GM21737 (cell line): ENCODE measurements around the gene CTNND2.

Experiments
- ATAC-seq: cut with Tn5 transposase; IDR thresholded peaks from one replicate; pipeline ENCODE4 v1.9.1; 2021; ENCODE audit warnings: mild to moderate bottlenecking, moderate library complexity; ENCODE audit not compliant: unreplicated experiment

CTNND2 gene

DNA sequence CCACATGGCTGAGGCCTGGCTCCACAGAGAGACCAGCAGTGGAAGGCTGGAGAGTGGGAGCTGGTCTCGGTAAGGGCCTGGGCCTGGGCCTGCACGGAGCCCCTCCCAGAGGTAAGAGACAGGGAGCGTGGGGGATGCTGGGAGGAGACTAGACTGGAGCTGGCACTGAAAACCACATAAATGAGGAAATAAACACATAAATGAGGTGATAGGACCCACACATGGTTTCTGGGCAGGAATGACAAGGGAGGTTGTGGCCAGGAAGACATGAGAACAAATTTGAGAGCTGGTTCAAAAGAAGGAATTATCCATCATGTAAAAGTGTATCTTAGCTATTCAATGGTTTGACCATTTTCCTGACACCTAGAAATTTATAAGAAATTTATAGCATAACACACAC, 691.5 kb downstream of the CTNND2 start:
- no peak for ATAC-seq

DNA sequence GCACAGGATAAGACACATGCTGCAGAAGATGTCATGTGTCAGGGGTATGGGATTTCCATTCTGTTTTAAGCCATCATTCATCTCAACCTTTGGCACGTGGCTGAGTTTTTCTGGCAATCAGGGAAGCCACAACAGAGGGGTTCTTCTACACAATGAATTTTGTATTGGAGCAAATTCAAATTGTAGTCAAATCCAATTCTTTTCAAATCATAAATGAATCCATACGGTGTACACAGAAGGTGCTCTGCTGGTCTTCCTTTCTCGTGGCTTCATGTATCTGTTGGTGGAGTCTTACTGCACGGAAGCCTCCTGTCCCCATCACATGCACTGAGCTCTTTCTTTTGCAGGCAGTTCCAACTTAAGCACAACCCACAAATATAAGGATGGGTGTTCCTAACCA, 706.5 kb downstream of the CTNND2 start:
- ATAC-seq, result no peak

DNA sequence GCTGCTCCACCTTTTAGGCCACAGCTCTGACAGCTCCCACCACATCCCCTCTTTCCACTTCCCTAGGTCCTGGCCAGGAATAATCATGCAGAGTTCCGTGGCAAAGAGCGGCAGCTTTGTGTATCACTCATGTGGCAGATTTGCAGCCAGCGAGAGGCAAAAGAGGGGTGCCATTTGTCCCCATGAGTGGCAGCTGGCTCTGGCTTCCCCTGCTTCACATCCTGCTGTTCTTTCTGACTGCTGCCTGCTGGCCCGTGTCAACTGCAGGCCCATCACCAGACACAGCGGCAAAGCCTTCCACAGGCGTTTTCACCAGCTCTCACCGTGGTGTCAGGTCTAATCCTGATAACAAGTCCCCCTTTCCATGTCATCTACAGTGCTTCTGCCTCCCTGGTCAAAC, 712.6 kb downstream of the CTNND2 start:
- ATAC-seq, result no peak

- ATAC-seq, result no peak
Observed at GRCh38 chr5:11182441-11183080, 721.7 kb downstream of the CTNND2 start.

- no peak for ATAC-seq
Observed at GRCh38 chr5:11181940-11182339, 722.3 kb downstream of the CTNND2 start.

DNA sequence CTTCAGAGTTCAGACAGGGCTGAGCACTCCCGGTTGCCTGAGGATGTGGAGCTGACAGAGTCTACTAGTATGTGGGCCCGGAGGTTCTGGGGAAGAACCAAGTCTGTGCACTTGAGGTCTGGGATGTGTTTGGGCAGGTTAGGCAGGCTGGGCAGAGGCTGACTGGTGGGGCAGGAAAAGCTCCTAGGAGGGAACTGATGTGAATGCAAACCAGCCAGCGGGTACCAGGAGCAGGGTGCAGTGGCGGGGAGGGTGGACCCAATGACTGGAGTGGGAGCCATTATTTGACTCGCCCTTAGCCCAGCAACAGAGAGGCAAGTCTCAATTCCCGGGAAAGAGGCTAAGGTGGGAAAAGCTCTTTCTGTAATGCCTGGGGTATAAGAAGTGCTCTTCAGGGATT, 723.4 kb downstream of the CTNND2 start:
- no peak for ATAC-seq

DNA sequence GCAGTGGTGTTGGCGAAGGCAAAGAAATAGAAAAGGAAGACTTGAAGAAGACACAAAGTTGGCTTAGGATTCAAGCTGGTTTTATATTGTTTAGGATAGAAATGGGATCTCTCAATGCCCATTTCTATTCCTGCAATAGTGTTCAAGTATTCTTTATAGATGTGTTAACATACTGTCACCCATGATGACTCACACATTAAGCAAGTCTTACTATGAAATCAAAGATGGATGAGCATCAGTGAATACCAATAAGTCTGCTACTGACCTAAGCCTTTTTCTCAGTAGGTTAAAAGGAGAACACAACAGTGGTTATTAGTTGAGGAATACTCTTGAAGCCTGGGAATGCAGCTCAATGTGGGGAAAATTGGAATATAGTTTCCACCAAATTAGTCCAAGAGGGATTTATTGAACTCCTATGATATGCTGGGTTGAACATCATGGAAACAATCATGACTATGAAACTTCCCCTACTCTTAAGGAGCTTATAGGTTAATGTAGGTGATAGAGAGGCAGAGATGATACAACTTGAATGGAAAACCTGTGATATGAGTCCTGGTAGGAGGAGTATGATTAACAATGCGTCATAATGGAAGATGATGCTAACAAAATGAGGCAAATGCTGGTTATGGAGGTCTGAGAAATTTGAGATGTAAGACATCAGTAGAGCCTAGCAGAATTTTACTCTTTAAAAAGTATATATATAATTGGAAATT, 726.1 kb downstream of the CTNND2 start:
- ATAC-seq, result no peak

DNA sequence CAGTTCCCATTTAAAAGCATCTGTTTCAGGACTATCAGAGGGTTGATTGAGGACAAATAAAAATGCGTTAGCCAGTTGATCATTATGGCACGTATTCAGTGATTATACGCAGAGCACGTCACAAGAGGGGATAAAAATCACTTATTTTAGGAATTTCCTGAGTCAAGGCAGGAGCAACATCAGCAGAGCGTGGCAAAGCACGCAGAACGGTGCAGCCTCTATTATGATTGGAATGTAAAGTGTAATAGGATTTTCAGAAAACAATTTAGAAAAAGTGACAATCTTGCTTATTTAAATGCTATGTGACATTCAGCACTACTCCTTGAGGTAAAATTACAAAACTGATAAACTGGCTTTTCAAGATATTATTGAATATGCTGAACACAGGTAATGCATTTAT, 729.7 kb downstream of the CTNND2 start:
- ATAC-seq, result no peak

DNA sequence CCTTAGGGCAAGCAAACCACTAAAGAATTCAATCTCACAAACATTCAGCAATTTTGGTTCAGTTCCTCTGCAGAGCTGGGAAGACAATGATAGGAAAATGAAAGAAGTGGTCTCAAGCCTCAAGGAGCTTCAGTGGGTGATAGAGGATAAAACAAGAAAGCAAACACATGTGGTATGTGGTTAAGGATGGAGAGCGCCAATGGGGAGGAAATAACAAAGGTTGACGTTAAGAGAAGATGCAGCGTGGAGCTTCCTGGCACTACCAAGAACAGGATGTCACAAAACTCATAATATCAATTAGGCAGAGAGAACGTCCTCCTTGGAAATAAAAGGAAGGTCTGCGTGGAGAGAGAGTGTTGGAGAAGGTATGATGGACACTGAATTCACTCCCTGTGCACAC, 731.8 kb downstream of the CTNND2 start:
- ATAC-seq, result no peak

DNA sequence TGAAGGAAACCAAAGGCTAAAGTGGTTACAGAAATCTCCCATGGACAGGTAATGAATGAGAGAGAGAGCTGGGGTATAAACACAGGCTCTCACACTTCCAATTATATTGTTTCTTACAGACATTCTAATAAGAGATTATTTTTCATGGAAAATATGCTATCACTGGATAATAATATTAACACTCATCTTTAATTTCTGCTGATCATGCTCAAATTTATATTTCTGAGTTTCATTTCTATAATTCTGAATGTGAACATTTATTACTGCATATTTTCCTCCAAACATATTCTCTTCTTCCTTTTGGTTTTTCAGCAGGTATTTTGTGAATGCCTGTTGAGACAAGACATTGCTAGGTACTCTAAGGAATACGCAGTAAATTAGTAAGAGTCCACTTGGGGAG, 733.0 kb downstream of the CTNND2 start:
- no peak for ATAC-seq

DNA sequence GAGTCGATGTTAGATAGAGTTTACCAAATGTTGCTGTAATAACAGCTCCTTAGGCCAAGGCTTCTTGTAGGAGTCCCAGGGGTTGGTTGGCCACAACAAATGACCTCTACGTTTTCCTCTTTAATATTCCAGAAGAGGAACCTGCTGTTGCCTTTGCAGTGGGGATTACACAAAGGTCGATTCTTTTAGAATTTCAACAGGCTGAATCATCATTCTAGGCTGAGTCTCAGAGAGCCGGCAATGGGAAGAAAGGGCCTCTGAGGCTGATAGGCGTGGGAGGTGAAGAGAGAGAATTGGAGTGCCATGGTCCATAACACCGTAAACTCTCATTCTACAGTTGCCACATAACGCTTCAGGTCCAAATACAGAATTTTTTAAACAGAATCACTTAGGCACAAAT, 737.3 kb downstream of the CTNND2 start:
- ATAC-seq, result no peak

DNA sequence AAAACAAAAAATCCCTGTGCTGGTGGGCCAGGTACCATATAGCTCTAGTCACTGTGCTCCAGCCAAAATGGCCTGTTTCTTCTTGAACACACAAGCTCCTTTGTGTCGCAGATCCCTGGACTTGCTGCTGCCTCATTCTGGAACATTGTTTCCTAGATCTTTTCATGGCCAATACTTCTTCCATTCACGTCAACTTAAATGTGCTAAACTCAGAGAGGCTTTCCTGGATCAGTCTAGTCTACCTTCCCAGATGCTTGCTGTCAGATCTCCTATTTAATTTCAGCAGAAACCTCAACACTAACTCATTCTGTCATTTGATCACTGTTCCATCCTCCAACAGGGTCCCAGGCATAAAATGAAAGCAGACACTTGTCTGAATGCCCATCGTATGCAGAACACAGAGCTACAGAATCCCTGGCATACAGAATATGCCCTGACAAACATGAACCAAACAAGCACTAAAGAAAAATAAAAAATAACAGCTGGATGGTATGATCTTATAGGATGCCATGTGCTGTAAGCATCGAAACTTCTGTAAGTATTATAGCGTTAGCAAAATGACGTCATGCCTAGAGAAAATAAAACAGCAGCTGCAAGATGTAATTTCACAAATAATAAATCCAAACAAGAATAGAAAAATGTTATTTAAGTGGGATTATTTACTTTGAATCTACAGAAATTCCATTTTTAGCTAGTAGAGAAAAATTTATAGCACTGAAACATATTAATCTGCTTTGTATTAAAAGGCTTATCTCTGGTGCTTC, 739.5 kb downstream of the CTNND2 start:
- no peak for ATAC-seq

DNA sequence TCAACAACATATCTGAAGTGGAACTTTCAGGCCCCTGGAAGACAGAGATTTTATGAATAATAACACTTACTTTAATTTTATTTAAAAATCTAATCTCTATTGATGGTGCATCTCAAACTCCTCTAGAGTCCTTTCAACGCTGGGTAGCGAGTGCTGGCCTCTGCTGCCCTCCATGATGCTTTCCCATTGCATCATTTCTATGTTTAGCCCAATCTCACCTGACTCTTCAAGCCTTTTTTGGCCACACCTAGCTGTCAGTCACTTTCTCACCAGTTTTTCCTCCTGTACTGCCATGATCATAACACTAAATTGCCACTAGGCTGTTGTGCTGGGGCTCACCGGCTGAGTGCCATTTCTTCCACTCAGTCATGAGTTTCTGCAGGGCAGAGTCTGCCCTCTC, 747.1 kb downstream of the CTNND2 start:
- ATAC-seq, result no peak

- no peak for ATAC-seq
Observed at GRCh38 chr5:11153670-11154382, 750.4 kb downstream of the CTNND2 start.

DNA sequence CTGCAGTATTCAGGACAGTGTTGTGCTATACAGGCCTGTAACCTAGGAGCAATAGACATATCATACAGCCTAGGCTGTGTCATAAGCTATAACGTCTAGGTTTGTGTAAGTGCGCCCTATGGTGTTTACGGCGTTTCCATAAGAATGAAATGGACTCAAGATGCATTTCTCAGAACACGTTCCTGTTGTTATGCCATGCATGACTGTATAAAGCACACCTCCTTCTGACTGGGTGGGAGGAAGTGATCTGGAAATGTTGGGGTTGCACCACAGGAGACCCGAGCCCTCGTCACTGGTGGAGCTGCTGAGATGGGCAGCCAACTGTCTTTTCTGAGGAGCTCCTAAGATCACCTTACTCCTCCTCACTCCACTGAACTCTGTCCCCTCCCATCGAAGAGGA, 751.9 kb downstream of the CTNND2 start:
- ATAC-seq, result no peak

DNA sequence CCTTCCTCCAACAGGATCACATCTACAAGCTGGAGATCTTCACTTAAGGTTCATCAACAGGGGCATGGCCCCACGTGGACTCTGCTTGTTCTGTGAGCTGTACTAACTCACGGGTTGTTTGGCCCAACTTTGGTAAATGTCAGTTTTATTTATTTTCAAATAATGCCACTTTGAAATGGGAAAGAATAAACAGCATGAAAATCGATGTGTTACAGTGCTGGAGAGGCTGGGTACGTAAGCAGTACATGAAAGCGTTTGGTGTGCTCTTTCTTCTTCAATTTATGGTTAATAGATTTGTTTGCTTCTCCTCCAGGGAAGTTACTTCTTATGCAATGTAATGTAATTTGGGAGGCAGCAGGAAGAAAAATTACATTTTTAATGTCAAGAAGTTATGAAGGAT, 753.3 kb downstream of the CTNND2 start:
- ATAC-seq, result no peak

DNA sequence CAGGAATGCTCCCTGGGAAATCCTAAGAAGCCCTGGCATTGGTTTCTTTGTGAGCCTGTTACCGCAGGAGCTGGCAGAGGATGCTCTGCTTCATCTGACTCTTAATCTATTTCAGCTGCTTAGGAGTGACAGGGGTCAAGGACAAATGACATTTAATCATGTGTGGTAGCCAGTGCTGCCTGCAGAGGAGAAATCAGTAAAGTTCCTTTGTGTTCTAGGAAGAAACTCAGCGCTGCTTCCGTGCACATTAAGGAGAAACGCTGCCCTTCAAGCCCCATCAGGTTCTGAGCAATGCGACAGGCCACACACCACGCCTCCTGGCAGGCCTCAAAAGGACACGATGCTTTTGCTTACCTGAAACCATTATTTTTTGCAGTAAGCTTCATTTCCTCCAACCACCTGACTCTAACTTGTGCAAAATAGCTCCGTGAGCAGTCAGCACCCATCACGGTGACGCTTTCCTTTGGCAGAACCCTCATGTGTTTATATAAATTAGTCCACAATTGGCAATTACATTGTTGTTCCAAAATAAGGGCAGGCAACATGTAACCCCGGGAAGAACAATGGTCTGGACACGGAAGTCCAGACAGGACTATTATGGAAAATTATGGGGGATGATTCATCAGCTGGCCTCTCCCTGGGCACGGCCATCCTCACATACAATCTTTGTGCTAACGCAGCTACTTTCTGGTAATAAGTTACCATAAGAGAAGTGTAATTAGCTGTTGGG, 755.3 kb downstream of the CTNND2 start:
- no peak for ATAC-seq

DNA sequence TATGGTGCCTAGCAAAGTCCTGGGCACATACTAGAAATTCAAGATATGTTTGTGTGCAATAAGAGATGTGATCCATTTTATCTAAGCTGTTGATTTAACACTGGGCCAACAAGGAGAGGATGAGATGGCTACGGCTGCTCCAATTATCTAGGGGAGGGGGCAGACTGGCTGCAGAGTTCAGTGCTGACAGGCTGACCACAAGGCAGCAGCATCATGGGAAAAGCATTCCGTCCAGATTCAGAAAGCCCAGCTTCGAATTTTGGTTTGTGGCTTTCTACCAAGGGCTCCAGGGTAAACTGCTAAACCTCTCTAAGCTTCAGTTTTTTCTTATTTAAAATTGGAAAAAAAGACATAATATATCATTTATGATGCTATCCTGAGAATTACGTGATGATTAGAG, 758.1 kb downstream of the CTNND2 start:
- no peak for ATAC-seq

DNA sequence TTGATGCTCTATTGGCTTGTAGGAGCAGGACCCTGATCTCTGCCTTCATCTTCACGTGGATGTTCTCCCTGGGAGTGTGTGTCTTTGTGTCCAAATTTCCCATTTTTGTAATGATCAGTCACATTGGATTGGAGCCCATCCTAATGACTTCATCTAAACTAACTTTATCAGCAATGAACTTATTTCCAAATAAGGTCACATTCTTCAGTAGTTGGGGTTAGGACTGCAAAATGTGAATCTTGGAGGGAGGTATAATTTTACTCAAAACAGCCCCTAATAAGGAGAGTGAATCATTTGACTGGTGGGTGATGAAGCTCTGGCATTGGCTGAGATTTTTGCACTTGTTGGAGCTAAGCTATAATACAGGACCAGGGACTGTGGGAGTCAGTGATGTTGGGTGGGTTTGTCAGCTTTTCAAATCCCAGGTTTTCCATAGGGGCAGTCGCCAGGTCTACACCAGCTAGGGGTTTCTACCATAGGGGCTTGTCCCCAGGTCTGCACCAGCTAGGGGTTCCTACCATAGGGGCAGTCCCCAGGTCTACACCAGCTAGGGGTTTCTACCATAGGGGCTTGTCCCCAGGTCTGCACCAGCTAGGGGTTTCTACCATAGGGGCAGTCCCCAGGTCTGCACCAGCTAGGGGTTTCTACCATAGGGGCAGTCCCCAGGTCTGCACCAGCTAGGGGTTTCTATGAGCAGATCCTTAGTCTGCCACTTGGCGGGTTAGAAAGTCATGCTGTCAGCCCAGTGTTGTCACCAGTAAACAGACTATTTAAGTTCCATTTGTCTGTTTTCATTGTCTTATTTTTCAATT, 760.6 kb downstream of the CTNND2 start:
- peak; percentile 70 for ATAC-seq
